Skeletal muscle tissue (tissue), 4 donors: Measurements from ENCODE around the gene CD34. TPM values are rescaled to one million over a fixed set of nuclear protein-coding genes. Genes with fewer than 3 reads are reported as not detected.

Experiments used
- H3K27ac ChIP-seq: one replicate; pipeline ENCODE4 v1.7.0; 2013; ENCODE audit warnings: mild to moderate bottlenecking, low read depth, low read length, inconsistent platforms
- H3K27me3 ChIP-seq, 3 donors: one replicate each; pipeline ENCODE4 v1.7.0; 2013; ENCODE audit warnings: low read length in 3 of 3; ENCODE audit not compliant: control insufficient read depth in 3 of 3, insufficient read depth in 3 of 3
- H3K36me3 ChIP-seq, 3 donors: one replicate each; pipeline ENCODE4 v1.7.0; 2013; ENCODE audit warnings: low read length in 3 of 3; ENCODE audit not compliant: control insufficient read depth in 3 of 3, insufficient read depth in 3 of 3
- H3K4me1 ChIP-seq, 3 donors: one replicate each; pipeline ENCODE4 v1.7.0; 2013; ENCODE audit warnings: low read length in 3 of 3, mild to moderate bottlenecking in 3 of 3; ENCODE audit not compliant: control insufficient read depth in 3 of 3, insufficient read depth in 3 of 3
- H3K4me3 ChIP-seq, 3 donors: one replicate each; pipeline ENCODE4 v1.7.0; 2013; ENCODE audit warnings: low read length in 3 of 3
- H3K9ac ChIP-seq, 3 donors: one replicate each; pipeline ENCODE4 v1.7.0; 2013; ENCODE audit warnings: low read length in 3 of 3, mild to moderate bottlenecking in 3 of 3, moderate library complexity in 2 of 3, low read depth in 1 of 3
- H3K9me3 ChIP-seq, 3 donors: one replicate each; pipeline ENCODE4 v1.7.0; 2013; ENCODE audit warnings: low read length in 3 of 3; ENCODE audit not compliant: control insufficient read depth in 3 of 3
- total RNA-seq: library from RNA; depleted of rRNA; stranded (reverse); fragments of >200 nt; gene quantifications from one replicate; pipeline ENCODE4 v1.2.3, GENCODE V29; 2014
- donor health status: Osteomylitis.

CD34 gene
- total RNA-seq, 1 donor from 2014 or later = 20.9 TPM

DNA sequence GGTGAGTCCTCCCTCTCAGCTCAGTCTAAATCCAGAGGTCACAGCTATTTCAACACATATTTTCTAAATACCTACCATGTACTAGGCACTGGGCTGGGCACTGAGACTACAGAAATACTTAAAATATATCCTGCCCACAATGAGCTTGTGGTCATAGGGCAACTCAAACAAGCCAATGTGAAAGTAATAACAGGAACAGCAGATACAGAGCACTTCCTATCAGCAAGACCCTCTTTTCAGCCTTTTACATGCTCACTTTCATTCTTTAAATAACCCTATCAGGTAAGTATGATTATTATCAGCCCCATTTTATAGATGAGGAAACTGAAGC is 71.9 kb downstream of the CD34 start:
- Histone ChIP-seq H3K27ac (no peak overlapping the region), H3K4me3 (no peak overlapping the region), H3K9me3 (no peaks in the 10 kb centered on the region), H3K4me1 (peaks cover 16 to 77% (median 73%) of the 10 kb centered on the region in 3 donors), H3K27me3 (no peaks in the 10 kb centered on the region), H3K36me3 (peaks cover 0 to 5% (median 3%) of the 10 kb centered on the region in 3 donors), H3K9ac (peak overlapping the region in 1 of 3 donors; percentile 40)

DNA sequence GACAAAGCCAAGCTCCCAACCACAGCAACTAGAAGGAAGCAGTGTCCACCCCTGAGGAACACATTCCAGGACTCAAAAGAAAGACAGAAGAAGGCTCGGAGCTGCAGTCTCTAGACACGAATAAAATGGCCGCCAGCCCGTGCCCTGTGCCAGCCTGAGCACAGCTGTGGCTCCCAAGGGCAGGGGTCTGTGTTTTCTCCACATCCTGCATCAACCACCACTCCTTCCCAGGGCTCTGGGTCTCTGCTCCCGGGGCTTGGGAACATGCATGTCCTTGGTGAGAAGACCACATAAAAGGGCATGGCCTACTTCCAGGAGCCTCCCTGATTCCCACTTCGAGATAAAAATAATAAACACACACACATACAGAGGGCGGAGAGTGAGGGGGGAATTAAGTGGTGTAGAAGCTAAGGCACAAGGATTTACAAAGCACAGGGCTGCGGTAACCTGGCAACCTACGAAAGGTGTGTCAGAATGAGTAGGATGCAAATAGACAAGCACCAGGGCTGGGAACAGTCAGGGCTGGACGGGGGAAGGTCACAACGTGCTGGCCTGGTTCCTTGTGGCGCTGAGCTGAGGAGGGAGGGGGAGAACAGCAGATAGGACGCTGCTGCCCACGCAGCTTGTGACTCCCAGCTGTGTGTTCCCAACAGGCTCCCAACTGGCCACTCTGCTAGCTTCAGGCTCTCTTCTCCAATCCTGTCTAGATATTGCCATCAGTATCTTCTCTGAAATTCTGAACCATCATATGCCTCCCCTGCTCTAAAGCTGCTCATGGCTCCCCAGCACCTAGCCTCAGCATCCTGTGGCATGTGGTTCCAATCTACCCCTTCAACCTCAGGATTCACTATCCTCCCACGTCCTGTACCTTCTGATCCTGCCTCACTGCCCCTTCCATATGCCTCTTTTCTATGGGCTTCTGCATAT is 72.5 kb downstream of the CD34 start:
- Histone ChIP-seq H3K9me3 (no peaks in the 10 kb centered on the region), H3K4me1 (peaks cover 18 to 78% (median 73%) of the 10 kb centered on the region in 3 donors), H3K9ac (peak overlapping the region in 1 of 3 donors; percentile 40), H3K4me3 (no peak overlapping the region), H3K27me3 (no peaks in the 10 kb centered on the region), H3K27ac (no peak overlapping the region), H3K36me3 (peaks cover 0 to 5% (median 3%) of the 10 kb centered on the region in 3 donors)

DNA sequence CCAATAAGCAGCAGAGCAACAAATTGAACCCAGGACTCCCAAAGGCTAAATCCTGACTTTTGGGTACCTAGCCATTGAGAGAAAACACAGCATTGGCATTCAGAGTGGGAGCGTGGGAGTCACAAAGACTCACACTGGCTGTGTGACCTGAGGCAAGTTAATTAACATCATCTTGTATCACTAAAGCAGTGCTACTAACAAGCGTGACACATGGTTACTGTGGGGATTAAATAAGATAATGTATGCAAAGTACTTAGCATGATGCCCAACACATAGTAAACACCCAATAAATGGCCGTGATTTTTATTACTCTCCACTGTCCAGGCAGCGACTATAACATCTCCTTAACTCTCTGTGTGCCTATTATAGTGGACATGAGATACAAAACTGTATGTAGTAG is 73.3 kb downstream of the CD34 start:
- H3K27ac ChIP-seq = no peak overlapping the region
- H3K27me3 ChIP-seq = no peaks in the 10 kb centered on the region
- peaks cover 21 to 81% (median 71%) of the 10 kb centered on the region in 3 donors for H3K4me1 ChIP-seq
- H3K4me3 ChIP-seq = no peak overlapping the region
- peaks cover 0 to 5% (median 3%) of the 10 kb centered on the region in 3 donors for H3K36me3 ChIP-seq
- H3K9me3 ChIP-seq = no peaks in the 10 kb centered on the region
- no peak overlapping the region for H3K9ac ChIP-seq

DNA sequence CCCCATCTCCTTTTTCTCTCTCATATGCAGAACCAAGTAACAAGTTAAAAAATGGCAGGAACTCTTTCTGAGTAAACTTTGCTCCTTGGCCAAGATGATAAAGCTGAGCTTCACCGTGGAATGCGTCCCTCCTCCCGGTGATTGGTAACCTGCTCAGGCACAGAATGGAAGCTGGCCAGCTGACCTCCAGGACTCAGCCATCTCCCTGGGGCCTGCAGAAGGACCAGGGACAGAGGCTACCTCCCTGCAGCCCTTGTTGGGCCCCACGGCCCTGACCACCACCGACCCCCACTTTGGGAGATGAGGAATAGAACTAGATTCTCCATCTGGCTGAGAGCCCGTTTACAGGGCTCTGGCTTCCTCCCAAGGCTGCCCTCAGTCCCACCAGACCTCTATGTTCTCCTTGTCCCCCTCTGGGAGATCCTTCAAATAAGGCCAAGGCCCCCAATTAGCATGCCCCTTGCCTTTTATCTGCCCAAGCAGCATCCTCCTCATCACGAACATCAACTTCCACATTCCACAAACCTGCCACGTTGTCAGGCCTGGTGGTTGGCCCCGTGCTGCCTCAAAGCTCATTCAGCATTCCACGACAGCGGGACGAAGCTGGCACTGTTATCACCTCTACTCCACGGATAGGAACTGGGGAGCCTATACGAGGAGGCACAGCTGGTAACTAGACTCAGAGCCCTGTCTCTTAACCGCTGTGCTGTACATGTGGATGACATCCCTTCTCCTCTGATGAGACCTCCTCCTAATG is 74.2 kb downstream of the CD34 start:
- Histone ChIP-seq H3K4me3 (no peak overlapping the region), H3K27ac (no peak overlapping the region), H3K9ac (peak overlapping the region in 1 of 3 donors; percentile 40), H3K27me3 (no peaks in the 10 kb centered on the region), H3K36me3 (peaks cover 0 to 5% (median 3%) of the 10 kb centered on the region in 3 donors), H3K9me3 (no peaks in the 10 kb centered on the region), H3K4me1 (peaks cover 26 to 81% (median 74%) of the 10 kb centered on the region in 3 donors)

DNA sequence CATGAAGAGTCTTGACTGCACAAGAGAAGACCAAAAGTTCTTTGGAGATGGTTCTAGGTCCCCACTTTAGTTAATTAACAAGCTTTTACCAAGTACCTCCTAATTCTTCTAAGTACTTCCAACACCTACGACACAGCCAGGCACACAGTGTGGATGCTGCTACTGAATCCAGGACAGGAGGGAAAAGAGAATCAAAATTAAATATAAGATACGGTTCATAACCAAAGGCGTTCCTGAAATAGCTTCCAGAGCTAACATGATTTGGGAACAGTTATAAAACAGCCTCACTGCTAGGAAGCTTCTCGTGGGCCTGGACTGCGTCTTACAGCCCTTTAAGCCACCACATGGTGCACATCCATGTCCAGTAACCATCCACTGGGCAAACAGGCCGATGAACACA is 75.0 kb downstream of the CD34 start:
- Histone ChIP-seq H3K27ac (no peak overlapping the region), H3K4me1 (peaks cover 34 to 88% (median 80%) of the 10 kb centered on the region in 3 donors), H3K36me3 (peaks cover 0 to 3% (median 3%) of the 10 kb centered on the region in 3 donors), H3K4me3 (no peak overlapping the region), H3K9ac (no peak overlapping the region), H3K27me3 (no peaks in the 10 kb centered on the region), H3K9me3 (no peaks in the 10 kb centered on the region)

DNA sequence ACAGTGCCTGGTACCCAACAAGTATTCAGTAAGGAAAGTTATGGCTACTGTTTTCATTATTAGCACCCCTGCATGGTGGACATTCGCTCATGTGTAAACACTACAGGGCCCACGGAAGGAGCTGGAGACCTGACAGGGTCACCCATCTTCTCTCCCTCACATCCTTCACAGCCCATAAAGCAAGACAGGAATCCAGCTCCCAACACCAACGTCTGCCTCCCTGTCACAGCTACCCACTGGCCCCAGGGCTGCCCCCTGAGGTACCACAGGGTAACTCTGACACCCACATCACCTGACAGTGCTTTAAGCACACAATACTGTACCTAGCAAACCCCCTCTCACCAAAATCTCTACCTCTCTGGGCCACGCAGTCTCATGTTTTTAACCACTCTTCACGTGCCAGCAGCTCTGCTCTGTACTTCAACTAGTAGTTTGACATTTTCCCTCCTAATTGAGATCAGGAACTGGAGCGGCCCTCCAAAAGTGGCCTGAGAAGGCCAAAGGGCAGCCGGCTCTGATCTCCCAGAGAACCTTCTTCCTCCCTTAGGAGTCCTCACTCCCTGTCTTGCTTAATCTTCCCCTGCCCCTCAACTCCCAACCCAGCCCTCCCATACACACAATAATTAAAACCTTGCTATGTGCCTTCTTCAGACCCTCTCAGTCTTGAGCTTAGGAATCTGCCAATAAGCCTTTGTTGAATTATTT is 76.8 kb downstream of the CD34 start:
- Histone ChIP-seq H3K4me3 (no peak overlapping the region), H3K27ac (no peak overlapping the region), H3K9ac (no peak overlapping the region), H3K27me3 (no peaks in the 10 kb centered on the region), H3K4me1 (peaks cover 45 to 89% (median 79%) of the 10 kb centered on the region in 3 donors), H3K9me3 (no peaks in the 10 kb centered on the region), H3K36me3 (peaks cover 0 to 3% (median 3%) of the 10 kb centered on the region in 3 donors)

DNA sequence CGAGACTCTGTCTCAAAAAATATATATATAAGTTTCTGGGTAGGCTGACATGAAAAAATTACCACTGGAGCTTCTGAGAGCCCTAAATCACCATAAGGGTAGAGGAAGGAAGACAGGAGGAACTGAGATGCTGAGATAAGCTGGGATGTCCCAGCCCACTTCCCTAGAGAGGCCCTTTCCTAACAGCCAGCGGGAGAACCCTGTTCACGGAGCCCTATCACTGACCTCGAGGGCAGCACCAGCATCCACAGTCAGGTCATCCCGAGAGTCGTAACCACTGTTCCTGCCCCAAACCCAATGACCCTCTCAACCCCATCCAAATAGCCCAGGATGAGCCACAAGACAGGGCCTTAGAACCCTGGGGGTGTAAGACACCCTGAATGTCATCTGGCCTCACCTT is 77.5 kb downstream of the CD34 start:
- H3K9ac ChIP-seq = no peak overlapping the region
- H3K4me3 ChIP-seq = no peak overlapping the region
- peaks cover 44 to 88% (median 77%) of the 10 kb centered on the region in 3 donors for H3K4me1 ChIP-seq
- no peaks in the 10 kb centered on the region for H3K27me3 ChIP-seq
- H3K36me3 ChIP-seq = peaks cover 0 to 3% (median 3%) of the 10 kb centered on the region in 3 donors
- H3K9me3 ChIP-seq = no peaks in the 10 kb centered on the region
- H3K27ac ChIP-seq = no peak overlapping the region

DNA sequence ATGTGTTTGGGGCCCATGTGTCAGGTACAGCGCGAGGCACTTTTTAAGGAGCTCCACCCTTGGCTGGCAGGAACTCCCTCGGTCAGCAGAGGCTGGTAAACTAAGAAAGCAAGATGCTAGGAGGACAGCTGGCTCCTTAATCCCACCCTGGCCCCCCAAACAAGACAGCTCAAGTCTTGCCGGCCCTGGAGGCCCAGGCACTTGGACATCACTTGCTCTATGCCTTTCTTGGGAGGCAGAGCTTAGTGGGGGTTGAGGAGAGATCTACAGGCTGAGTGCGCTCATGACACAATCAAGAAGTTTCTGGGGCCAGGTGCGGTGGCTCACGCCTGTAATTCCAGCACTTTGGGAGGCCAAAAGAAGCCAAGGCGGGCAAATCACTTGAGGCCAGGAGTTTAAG is 78.1 kb downstream of the CD34 start:
- Histone ChIP-seq H3K4me1 (peaks cover 45 to 88% (median 77%) of the 10 kb centered on the region in 3 donors), H3K4me3 (no peak overlapping the region), H3K9me3 (no peaks in the 10 kb centered on the region), H3K27me3 (no peaks in the 10 kb centered on the region), H3K27ac (no peak overlapping the region), H3K36me3 (peaks cover 0 to 3% (median 3%) of the 10 kb centered on the region in 3 donors), H3K9ac (no peak overlapping the region)

DNA sequence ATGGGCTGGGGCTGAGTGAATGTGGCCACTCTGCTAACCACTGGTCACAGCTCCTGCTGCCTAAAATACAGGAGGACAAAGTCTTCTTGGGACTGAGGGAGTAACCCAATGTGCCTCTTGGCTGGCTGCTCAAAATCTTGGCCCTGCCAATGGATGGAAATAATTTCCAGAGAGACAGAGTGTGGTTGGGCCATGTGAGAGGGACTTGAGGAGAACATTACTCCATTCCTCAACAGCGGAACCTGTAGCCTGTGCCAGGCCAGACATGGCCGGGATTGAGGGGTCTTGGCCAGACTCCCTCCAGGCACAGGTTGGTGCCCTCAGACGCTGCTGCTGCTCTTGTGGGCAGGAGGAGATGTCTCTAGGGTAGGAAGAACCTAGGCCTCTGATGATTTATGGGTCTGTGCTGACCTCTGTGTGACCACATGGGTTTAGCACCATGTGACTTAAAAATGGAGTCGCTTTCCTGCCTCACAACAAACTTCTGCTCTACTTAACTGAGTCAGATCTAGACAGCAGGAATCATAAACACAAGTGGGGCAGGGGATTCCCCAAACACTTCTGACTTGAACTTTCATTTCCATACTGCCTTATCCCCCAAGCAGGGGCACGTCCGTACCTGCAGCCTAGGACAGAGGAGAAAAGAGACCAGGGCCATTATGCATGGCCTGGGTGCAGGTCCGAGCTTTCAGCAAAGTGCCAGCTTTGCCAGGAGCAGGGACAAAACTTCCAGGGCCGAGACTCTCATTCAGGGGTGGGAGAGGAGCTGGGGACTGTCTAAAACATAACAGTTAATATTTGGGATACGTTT is 79.2 kb downstream of the CD34 start:
- no peaks in the 10 kb centered on the region for H3K9me3 ChIP-seq
- H3K36me3 ChIP-seq = peaks cover 0 to 3% (median 3%) of the 10 kb centered on the region in 3 donors
- H3K4me1 ChIP-seq = peaks cover 53 to 88% (median 77%) of the 10 kb centered on the region in 3 donors
- H3K4me3 ChIP-seq = peak overlapping the region; percentile 15 to 52 (median 38)
- H3K9ac ChIP-seq = peak overlapping the region in 2 of 3 donors; percentile 8 to 73
- H3K27ac ChIP-seq = peak overlapping the region; percentile 75
- no peaks in the 10 kb centered on the region for H3K27me3 ChIP-seq
